Parathyroid adenoma (tissue), 2 donors: ENCODE measurements around the gene KLF6.

Experiments
- H2AFZ ChIP-seq: fragments of 300-600 bp; sonication (generic); one replicate; pipeline ENCODE4 v1.7.0; 2017; ENCODE audit warnings: antibody characterized with exemption, mild to moderate bottlenecking
- H3K27ac ChIP-seq: fragments of 300-600 bp; sonication (generic); one replicate; pipeline ENCODE4 v1.7.0; 2017
- H3K27me3 ChIP-seq: fragments of 300-600 bp; sonication (generic); one replicate; pipeline ENCODE4 v1.7.0; 2017; ENCODE audit warnings: low read length; ENCODE audit not compliant: control insufficient read depth, insufficient read depth
- H3K36me3 ChIP-seq: fragments of 300-600 bp; sonication (generic); one replicate; pipeline ENCODE4 v1.7.0; 2017; ENCODE audit warnings: low read length; ENCODE audit not compliant: control insufficient read depth, insufficient read depth
- H3K4me1 ChIP-seq: fragments of 300-600 bp; sonication (generic); one replicate; pipeline ENCODE4 v1.7.0; 2017; ENCODE audit warnings: control low read depth
- H3K4me2 ChIP-seq: fragments of 300-600 bp; sonication (generic); one replicate; pipeline ENCODE4 v1.7.0; 2017; ENCODE audit warnings: low read length
- H3K4me3 ChIP-seq: fragments of 300-600 bp; sonication (generic); one replicate; pipeline ENCODE4 v1.7.0; 2017; ENCODE audit warnings: low read depth, low read length
- H3K79me2 ChIP-seq: fragments of 300-600 bp; sonication (generic); one replicate; pipeline ENCODE4 v1.7.0; 2017; ENCODE audit warnings: control low read depth
- H3K9ac ChIP-seq: fragments of 300-600 bp; sonication (generic); one replicate; pipeline ENCODE4 v1.7.0; 2017; ENCODE audit warnings: mild to moderate bottlenecking
- H3K9me3 ChIP-seq: fragments of 300-600 bp; sonication (generic); one replicate; pipeline ENCODE4 v1.7.0; 2017; ENCODE audit warnings: low read length; ENCODE audit not compliant: control insufficient read depth
- TF ChIP-seq, protein P1 (sequence below): fragments of 300-600 bp; sonication (generic); IDR thresholded peaks from one replicate; pipeline ENCODE4 v1.7.0; 2017; ENCODE audit warnings: antibody characterized with exemption, mild to moderate bottlenecking
- donor health status: primary hyperparathyroidism.

KLF6 gene

DNA sequence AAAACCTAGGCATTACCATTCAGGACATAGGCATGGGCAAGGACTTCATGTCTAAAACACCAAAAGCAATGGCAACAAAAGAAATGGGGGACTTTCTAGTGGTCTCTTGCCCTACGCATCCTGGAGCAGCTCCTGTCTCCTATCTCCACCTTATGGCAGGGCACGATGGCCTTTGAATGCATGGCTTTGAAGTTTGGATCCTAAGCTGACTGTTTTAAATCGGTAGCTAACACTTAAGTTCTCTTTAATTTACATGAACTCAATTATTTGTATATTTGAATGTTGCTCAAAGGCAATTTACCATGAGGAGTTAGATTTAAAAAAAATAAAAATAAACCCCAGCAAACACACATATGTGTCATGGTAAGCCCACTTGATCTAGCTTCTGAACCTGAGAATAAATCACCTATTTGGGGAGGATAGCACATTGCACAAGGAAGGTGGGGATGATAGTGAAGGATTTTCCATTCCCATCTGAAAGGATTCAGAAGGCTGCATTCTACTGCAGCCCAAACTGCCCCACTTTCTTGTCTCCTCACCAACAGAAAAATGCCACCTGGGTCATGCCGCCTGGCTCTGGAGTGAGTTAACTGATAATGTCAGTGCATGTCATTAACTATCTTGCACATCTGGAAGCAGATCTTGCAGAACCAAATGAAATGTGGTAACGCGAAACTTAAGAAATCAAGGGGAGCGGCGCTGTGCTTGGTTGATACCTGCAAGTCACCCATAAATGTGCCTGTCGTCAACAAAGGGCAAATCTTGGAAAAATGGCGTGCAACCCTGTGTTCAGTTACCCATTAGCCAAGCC, 12.4 kb downstream of the KLF6 start:
- H3K36me3 ChIP-seq = no peaks in the 10 kb centered on the region
- H3K4me1 ChIP-seq = no peaks in the 10 kb centered on the region
- TF ChIP-seq, protein P1, sequence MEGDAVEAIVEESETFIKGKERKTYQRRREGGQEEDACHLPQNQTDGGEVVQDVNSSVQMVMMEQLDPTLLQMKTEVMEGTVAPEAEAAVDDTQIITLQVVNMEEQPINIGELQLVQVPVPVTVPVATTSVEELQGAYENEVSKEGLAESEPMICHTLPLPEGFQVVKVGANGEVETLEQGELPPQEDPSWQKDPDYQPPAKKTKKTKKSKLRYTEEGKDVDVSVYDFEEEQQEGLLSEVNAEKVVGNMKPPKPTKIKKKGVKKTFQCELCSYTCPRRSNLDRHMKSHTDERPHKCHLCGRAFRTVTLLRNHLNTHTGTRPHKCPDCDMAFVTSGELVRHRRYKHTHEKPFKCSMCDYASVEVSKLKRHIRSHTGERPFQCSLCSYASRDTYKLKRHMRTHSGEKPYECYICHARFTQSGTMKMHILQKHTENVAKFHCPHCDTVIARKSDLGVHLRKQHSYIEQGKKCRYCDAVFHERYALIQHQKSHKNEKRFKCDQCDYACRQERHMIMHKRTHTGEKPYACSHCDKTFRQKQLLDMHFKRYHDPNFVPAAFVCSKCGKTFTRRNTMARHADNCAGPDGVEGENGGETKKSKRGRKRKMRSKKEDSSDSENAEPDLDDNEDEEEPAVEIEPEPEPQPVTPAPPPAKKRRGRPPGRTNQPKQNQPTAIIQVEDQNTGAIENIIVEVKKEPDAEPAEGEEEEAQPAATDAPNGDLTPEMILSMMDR = peak; percentile 2
- H3K4me3 ChIP-seq = no peak overlapping the region
- H3K9ac ChIP-seq = no peak overlapping the region
- no peak overlapping the region for H3K4me2 ChIP-seq
- H2AFZ ChIP-seq = no peak overlapping the region
- no peaks in the 10 kb centered on the region for H3K9me3 ChIP-seq
- no peaks in the 10 kb centered on the region for H3K27me3 ChIP-seq
- no peaks in the 10 kb centered on the region for H3K79me2 ChIP-seq
- H3K27ac ChIP-seq = no peak overlapping the region

DNA sequence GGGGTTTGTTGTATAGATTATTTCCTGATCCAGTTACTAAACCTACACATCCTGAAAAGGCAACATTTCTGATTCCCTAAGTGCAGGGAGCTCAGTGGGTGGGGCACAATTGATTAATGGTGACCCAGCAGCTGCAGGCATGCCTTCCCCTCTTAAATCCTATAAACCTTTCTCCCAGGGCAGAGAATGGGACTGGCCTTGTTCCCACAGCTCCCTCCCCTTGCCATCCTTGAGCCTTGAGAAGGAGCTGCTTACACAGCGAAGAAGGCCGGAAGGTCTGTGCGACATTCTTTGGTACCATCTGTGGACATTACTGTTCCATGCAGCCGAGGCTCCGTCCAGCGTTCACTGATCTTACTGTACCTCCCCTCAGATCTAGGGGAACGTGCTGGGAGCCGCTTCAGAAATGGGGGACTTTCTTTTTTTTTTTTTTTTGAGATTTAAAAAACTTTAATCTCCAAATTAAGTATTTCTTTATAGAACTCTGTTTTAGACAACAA, 14.3 kb downstream of the KLF6 start:
- no peak overlapping the region for H3K9ac ChIP-seq
- no peak overlapping the region for H2AFZ ChIP-seq
- TF ChIP-seq, protein P1 = no peak
- no peak overlapping the region for H3K27ac ChIP-seq
- H3K4me1 ChIP-seq = no peaks in the 10 kb centered on the region
- H3K79me2 ChIP-seq = no peaks in the 10 kb centered on the region
- no peaks in the 10 kb centered on the region for H3K9me3 ChIP-seq
- no peaks in the 10 kb centered on the region for H3K27me3 ChIP-seq
- no peak overlapping the region for H3K4me3 ChIP-seq
- no peaks in the 10 kb centered on the region for H3K36me3 ChIP-seq
- H3K4me2 ChIP-seq = no peak overlapping the region

DNA sequence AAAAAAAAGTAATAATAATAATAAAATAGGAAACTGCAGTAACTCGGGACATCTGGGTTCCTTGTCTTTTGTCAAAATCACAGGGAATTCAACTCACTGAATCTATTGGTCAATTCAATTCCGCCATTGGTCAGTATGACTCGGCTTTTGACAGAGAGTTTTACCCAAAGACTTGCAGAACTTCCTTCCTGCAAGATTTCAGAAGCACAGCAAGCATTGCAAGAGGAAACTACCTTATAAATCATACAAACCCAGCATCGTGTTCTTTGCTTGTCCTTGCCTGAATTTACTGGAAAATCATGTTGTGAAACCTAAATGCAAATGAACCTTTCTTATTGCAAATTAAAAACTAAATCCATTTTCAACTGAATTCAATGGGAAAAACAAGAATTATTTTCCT, 15.5 kb downstream of the KLF6 start:
- Histone ChIP-seq H3K9me3 (no peaks in the 10 kb centered on the region), H2AFZ (no peak overlapping the region), H3K4me1 (no peaks in the 10 kb centered on the region), H3K9ac (no peak overlapping the region), H3K36me3 (no peaks in the 10 kb centered on the region), H3K4me3 (no peak overlapping the region), H3K27me3 (no peaks in the 10 kb centered on the region), H3K27ac (no peak overlapping the region), H3K79me2 (no peaks in the 10 kb centered on the region), H3K4me2 (no peak overlapping the region)
- TF ChIP-seq, protein P1 = no peak

DNA sequence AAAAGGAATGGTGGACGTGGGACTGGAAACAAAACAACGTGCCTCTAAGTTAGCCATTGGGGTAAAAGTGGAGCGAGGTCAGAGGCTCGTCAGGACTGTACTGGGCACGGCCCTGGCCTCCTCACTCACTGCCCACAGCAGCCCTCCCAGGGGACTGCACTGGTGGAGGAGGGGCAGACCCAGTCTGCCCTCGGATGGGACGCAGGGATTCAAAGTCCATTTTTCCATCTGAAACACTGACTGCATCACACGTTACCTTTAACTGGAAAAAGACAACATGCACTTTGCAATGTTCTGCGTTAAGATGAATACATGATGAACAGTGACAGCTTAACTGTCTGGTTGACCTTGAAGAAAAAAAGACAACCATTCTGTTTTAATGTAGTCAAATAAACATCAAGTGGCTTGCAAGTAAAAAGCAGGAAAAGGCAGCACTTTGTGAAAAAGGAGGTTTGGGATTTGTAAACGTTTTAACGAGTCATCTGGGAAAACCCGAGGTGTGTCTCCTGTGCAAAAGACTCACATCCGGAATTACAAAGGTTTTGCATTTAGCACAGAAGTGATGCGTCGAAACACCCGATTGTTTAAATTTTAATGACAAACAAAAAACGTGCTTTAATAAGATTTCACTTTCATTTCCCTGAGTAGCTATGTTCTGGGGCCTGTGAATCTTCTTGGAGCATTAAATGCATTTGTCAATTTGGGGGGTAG, 18.8 kb downstream of the KLF6 start:
- no peak overlapping the region for H3K9ac ChIP-seq
- H2AFZ ChIP-seq = no peak overlapping the region
- H3K27me3 ChIP-seq = no peaks in the 10 kb centered on the region
- H3K9me3 ChIP-seq = no peaks in the 10 kb centered on the region
- H3K79me2 ChIP-seq = no peaks in the 10 kb centered on the region
- no peaks in the 10 kb centered on the region for H3K4me1 ChIP-seq
- H3K4me2 ChIP-seq = no peak overlapping the region
- TF ChIP-seq, protein P1 = no peak
- H3K36me3 ChIP-seq = no peaks in the 10 kb centered on the region
- H3K4me3 ChIP-seq = no peak overlapping the region
- H3K27ac ChIP-seq = no peak overlapping the region
